Ovary (tissue), 3 donors: ENCODE results near the gene EPAS1.

Experiments used
- CTCF ChIP-seq, 3 donors: fragments of 450-650 bp in 2 of 3; fragments of 200-600 bp in 1 of 3; IDR thresholded peaks; one replicate each; pipeline versions ENCODE4 v1.5.1 to v1.8.0; 2016 to 2022; ENCODE audit warnings: antibody characterized with exemption in 3 of 3, mild to moderate bottlenecking in 1 of 3
- POLR2A ChIP-seq: fragments of 450-650 bp; IDR thresholded peaks from one replicate; pipeline ENCODE4 v1.6.1; 2017; ENCODE audit warnings: antibody characterized with exemption, mild to moderate bottlenecking, moderate library complexity
- donor health status: DM: no; HTN: no; CAD: no.

- TF ChIP-seq POLR2A (no peak), CTCF (IDR thresholded peaks at IDR 0.05) (no peak)
Measured at GRCh38 chr2:46266134-46266533, 31.1 kb upstream of the EPAS1 start.
